Measurements from ENCODE around the gene CAMSAP1.

Gene CAMSAP1

DNA sequence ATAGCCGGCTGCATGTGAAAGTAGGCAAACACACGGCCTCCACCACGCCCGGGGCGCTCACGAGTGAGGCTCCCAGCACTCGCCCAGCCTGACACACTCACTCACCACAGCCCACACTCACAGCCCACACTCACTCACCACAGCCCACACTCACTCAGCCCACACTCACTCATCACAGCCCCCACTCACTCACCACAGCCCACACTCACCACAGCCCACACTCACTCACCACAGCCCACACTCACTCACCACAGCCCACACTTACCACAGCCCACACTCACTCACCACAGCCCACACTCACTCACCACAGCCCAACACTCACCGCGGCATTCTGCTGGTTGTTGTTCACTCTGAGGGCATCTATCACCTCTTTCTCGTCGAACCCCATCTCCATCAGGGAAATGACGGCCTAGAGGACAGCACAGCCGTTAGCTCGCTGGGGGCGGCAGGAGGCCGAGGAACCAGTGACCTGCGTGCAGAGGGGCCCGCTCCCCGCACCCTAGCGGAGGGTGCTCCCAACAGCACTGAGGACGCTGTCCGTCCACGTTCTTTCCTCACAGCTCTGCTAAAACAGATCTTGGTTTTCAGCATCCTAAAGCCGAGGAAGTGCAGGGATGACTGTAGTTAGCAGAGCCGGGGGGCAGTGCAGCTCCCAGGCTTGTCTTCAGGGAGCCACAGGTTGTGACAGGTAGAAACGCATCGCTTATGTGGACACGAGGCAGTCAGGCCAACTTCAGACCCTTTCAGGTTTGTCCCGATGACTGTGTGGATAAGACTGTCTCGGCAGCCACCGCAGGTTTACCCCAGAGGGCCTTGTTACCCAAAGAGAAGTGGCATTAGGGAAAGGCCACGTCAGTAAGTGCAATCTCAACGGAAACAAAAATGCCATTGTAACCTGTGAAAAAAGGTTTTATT is 32.3 kb upstream of the CAMSAP1 start:
- DNase-seq (ENCODE audit: low read depth in 2 of 2) = peak; percentile 36 to 44

DNA sequence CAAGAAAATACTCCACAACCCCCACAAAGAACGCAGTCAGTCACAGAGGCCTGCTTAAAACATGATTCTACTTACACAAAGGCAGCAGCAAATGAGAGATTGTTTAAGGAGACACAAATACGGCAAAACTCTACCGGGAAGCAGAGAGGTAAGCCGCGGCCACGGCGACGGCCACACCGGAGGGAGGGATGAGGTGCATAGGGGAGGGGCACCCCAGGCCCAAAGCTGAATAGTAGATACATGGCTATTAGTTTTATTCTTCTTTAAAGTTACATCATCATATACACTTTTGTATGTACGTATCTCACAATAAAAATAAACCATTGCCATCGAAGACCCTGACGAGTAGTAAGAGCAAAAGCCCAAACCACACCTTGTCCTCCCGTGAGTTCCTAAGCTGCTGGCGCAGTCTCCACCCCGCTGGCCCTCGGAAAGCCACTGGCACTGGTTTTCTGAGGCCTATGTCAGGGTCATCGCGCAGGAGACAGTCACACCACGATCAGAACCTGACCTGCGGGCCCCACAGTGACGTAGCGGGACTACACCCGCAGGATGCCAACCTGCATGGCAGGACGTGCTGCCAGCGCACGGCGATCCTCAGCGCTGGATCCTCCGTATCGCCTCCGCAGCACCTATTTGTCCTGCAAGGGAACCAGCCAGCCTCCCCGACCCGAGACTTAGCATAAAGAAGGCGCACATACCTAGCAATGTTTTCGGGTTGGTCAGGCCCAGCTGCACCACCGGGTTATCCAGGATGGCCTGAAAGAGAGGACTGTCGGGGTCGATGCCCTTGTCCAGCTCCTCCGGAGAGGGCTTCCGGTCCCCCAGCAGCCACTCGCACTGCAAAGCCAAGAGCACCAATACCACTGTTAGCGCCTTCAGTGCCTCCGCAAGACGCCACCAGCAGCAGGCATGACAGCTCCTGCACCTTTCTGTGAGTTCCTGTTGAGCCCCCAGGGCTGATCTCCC is 30.5 kb upstream of the CAMSAP1 start:
- no peak for DNase-seq (ENCODE audit: low read depth in 2 of 2)

DNA sequence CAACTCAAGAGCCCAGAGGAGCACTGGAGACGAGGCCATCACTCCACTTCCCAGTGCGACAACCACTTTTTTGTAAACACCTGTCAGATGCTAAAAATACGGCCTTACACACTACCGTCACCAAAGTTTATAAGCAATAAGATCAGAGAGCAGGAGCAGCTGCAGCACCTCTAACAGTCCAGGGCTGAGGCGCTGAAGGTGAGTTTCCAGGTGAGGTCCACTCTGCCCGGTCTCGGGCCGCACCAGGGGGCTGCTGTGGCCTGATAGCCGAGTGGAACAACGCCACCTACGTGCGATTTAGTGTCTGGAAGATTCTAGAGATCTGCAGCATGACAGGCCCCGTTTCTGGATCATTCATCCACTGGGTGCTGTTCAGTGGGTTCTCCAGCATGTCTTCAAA is 25.8 kb upstream of the CAMSAP1 start:
- no peak for DNase-seq (ENCODE audit: low read depth in 2 of 2)

DNA sequence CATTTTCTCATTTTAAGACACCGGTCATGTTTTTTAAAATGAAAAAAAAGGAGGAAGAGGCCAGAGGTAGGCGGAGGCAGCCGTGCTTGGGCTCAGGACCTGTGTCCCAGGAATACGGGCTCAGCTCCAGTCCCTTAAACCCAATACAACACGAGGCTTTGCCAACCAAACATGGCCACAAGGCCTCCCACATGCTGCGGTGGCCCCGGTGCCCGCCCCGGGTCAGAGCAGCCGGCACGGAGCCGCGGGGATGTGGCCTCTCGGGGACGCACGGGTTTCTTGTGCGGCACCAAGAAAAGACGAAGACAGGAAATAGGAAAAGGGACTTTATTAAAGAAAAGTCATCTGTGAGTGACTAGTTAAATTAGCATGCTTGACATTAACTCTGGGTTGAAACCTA is 25.3 kb upstream of the CAMSAP1 start:
- DNase-seq (ENCODE audit: low read depth in 2 of 2) = no peak

DNA sequence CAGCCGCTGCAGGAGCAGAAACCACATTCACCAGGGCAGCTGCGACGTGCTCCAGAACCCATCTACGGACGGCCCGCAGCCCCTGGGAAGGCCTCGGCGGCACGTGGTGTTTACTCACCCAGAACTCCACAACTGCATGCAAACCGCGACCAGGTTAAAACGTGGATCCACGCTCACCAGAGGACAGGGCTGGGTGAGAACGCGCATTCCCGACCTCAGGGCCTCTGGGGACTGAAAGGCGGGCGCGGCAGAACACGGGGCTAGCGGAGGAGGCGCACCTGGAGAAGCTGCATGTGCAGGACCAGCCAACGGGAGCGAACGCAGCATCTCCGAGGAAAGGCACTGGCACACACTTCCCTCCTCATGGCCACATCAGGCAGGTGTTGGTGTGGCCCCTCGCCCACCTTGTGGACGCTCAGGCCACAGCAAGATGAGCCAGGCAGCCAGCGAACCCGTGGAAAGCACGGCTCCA is 24.0 kb upstream of the CAMSAP1 start:
- DNase-seq (ENCODE audit: low read depth in 2 of 2) = no peak

DNA sequence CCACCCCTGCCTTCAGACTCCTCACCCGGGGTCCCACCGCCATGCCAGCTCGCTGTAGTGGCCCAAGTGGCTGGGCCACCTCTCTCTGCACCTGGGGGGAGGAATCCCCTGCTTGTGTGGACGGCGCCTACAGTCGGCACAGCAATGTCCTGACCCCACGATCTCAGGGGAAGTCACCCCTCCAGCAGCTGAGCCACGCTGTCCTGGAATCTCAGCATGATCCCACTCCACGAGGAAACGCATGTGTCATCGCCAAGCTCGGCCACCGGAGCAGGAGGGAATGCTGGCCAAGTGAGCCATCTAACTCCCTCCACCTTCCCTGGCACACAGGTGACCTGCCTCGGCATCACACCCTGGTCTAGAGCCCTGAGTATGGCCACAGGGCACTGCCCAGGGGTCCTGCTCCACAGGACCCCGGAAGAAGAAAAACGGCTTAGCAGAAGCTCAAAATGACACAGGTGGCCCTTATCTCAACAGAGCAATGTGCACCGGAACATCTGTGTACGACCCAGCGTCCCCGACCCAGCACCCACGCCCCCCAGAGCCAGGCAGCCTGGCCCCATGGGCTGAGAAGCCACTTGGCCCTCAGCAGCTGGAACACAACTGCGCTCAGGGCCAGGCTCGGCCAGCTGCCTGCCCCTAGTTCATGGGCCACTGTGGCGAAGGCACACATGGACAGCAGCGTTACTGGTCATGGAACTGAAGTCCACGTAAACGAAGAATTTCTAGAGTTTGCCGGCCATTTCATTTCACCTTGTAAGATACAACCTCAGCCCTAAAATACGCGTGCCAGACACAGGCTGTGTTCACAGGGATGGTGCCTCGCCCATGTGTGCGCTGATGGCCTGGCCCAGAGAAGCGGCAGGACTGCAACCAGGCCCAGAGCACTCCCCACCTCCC is 23.4 kb upstream of the CAMSAP1 start:
- DNase-seq (ENCODE audit: low read depth in 2 of 2) = no peak

DNA sequence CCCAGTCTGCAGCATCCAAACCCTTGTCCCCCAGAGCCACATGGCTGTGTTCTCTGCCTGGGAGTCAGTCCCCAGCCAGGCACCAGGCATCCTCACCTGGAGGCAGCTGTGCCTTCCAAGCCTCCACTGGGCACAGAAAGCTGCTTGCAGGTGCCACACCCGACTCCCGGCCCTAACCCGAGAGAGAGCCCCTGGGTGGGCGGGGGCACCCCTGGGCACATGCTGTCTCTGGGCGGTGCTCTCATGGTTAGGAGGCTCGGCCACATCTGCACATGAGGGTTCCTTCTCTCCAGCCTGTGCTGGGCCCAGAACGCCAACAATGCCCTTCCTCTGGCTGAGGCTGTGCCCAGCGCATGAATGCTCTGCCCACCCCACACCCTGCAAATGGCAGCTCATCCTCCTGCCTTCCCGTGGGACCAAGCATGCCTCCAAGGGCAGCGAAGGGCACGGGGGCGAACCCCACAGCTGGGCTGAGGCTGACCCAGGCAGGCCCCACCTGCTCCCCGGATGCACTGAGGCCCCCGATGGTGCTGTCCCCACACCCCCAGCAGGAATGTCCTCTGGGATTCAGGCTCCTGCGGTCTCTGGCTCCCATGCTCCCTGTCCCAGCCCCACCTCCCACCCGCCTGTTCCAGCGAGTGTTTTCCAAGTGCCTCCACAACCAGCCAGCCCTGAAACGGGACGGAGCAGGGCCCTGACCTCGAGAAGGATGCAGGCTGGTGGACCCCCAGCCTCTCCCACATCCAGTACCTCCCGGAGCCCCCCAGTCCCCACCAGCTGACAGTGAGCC is 22.5 kb upstream of the CAMSAP1 start:
- DNase-seq (ENCODE audit: low read depth in 2 of 2) = no peak

DNA sequence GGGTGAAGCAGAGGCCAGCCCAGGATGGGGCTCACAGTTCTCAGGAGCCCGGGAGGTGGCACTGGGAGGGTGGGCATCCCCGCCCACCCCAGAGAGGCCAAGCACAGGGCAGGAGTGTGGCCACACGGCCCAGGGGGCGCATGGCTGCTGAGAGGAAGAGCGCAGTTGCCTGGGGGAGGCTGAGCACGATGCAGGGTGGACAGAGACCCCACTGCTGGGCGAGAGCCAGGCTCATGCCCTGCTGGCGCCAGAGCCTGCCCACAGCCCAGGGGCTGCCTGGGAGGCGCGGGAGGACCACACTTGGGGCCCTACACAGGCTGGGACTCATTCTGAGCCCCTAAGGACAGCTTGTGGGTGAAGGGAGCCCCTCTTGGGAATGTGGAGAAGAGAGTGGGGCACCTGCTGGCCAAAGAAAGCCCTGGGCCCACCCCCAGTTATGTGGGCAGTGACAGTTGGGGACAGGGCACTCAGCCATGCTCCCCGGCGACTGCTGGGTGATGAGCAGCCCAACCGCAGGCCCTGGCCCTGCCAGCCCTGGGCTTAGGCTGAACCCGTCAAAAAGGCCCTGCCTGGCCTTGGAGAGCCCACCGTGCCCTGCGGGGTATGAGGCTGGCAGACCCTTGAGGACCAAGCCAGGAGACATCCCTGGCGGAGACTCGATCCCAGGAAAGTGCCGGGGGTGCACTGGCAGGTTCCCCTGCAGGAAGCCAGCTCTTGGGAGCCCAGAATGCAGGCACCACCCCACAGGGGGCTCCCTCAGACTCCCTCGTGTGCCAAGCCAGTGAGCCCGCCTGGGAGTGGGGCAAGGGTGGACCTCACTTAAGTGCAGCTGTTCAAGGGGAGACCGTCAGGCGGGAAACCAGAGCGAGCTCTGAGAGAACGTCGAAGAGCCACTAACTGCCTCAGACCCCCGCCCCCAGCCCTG is 21.6 kb upstream of the CAMSAP1 start:
- no peak for DNase-seq (ENCODE audit: low read depth in 2 of 2)

DNA sequence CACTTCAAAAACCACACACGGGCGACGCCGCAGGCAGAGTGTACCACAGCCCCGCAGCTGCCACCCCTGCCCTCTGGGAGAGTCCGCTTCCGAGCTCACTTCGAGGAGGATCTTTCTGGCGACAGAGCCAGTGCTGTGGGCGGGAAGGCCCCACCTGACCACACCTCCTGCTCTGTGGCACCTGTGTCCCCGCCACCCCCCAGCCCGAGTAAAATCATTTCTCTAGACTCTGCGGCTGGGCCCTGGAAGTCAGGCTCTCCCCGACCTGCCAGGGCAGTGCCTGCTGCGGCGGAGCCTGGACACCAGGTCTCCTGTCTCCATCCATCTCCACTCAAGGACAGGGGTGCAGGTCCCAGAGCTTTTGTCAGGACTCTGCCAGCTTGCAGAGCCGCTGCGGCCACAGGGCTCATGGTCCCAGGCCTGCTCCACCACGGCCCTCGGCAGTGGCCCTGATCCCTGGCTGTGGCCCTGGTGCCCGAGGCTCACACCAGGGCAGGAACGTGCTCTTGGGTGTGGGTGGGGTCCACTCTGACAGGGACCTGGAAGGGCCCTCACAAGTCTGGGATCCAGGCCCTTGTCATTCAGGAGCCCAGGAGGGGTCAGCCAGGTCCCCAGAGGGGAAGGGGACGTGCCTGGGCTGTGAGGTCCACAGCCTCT is 20.9 kb upstream of the CAMSAP1 start:
- no peak for DNase-seq (ENCODE audit: low read depth in 2 of 2)

DNA sequence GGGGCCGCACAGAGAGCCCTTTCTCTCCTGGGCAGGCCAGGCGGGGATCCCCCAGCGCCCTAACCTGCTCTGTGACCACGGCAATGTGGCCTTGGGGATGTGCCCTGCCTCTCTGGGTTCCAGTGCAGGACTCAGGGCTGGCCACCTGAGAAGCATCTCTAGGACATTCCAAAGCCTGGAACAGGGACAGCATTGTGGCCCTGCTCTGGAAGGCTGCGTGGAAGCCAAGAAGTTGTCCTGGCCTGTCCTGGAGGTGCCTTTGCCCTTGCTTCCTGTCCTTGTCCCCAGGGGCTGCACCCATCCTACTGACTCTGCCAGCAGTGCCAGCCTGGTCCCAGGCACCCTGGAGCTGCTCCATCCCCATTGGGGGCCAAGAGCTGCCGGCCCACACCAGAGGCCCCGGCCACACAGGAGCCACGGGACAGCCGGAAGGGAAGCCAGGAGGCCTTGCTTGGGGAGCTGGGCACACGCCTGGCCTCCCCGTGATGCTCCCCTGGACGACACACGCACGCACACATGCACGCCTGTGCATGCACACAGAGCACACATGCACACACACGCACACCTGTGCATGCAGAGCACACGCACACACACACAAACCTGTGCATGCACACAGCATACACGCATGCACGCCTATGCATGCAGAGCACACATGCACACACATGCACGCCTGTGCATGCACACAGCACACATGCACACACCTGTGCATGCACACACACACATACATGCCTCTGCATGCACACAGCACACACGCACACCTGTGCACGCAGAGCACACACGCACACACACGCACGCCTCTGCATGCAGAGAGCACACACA is 20.1 kb upstream of the CAMSAP1 start:
- no peak for DNase-seq (ENCODE audit: low read depth in 2 of 2)

DNA sequence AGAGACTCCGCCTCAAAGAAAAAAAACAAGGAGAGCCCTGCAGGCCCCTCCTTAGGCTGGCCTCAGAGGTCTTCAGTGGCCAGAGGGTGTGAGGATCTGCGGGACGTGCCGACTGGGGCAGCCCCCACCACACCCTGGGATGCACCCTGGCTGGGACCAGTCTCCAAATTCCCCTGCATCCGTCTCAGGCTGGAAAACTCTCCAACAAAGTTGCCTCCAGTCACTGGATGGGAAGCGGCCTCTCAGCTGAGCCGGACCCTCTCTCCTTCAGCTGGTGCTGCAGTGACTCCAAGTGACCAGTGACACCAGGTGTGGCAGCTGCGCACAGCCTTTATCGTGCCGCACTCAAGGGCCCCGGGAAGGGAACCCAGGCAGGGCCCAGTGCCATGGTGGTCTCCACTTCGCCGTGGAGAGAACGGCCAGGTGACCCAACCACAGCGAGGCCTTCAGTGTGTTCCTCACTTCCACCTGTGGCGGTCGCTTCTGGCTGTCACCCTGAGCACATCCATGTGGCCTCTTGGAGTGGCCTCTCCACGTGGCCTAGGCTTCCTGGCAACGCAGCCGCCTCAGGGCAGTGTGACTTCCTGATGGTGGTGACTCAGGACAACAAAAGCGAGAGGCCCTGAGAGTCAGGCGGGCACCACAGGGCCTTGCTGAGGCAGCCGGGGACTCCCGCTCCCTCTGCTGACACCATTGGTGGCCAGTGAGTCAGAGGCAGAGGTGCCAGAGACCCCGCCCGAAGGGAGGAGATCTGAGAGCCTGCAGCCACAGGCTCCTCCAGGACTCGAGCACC is 19.3 kb upstream of the CAMSAP1 start:
- DNase-seq (ENCODE audit: low read depth in 2 of 2) = peak; percentile 28 to 29

DNA sequence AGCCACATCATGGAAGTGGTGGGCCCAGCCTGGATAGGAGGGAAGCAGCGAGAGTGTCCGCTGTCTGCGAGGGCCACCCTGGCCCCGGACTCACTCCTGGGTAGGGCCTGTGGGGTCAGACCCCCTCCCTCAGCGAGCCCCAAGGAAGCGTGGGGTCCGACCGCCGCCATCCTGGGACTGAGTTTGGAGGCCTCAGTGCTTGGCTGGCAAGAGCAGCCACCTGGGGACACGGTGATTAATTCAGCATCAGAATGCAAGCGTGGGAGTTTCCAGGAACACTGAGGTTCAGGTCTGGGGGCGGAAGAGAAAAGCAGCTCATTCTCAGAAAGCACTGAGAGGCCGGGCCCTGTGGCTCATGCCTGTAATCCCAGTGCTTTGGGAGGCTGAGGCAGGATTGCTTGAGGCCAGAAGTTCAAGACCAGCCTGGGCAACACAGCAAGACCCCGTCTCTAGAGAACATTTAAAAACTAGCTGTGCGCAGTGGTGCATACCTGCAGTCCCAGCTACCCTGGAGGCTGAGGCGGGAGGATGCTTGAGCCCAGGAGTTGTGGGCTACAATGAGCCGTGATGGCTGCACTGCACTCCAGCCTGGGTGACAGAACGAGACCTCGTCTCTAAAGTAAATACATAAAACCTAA is 18.3 kb upstream of the CAMSAP1 start:
- DNase-seq (ENCODE audit: low read depth in 2 of 2) = peak; percentile 22 to 43

DNA sequence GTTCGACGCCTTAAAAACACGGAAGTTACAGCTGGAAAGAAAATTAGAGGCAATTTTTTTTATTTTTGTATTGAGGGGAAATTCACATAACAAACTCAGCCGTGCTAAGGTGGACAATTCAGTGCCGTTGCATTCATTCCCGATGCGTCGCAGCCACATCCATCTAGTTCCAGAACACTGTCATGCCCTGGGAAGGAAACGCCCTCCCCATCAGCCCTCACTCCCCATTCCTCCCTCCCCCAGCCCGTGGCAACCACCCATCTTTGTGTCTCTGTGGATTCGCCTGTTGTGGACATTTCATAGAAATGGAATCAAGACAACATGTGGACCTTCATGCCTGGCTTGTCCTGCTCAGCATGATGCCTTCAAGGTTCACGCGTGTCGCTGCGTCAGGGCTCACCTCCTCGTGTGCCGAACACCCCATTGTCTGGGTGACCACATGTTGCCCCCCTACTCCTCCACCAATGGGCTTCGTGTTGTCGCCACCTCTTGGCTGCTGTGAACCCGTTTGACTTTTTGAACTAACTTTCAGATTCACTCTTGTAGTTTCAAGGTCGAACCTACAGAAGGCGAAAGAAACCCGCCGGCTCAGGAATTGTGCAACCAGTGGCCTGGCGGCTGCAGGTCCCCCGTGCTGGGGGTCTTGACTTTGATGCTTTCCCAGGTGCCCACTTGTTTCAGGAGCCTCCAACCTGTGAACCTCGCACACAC is 17.4 kb upstream of the CAMSAP1 start:
- no peak for DNase-seq (ENCODE audit: low read depth in 2 of 2)

DNA sequence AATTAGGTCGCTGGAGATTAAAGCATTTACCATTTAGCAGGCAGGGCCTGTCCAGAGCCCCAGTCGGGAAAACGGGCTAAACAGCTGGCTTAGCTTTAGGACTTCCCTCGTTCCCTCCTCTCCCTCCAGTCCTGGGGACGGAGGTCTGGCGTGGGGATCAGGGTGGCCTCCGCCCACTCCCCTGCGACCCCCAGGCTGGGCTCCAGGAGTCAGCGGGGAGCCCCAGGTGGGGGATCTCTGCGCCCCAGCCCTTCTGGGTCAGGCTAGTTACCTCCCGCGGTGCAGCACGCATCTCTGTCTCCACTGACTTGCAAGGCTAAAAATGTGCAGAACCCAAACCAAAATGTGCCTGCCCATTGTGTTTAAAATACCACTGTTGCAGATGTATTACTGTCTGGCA is 16.2 kb upstream of the CAMSAP1 start:
- DNase-seq (ENCODE audit: low read depth in 2 of 2) = no peak

DNA sequence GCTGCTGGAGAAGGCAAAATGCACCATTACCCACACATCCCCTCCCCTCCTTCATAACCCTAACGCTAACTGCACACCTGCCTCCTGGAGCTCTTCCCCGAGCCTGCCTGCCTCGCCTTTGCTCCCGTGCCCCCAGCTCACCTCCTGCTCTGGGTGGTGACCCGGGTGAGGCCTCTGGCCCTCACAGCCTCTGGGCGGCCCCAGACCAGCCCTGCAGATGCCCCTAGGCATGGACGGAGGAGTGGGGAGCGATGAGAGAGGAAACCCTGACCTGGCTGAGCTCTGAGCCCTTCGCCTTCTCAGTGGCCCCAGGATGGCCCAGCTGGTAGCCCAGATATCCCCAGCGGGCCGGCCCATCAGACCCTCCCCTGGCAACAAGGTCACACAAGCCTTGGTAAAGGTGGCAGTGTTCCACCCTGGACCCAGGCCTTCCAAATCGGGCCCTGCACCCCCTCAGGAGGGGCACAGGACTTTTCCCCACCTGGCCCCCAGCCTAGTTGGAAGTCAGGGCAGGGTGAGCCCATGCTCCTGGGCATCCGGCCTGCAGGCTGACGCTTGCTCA is 14.5 kb upstream of the CAMSAP1 start:
- no peak for DNase-seq (ENCODE audit: low read depth in 2 of 2)

Measured in stimulated activated CD8-positive, alpha-beta memory T cell treated with anti-CD3 and anti-CD28 coated beads, Interleukin-15, amount 100 ng/mL, for 4 hours (primary cell).